Activated naive CD8-positive, alpha-beta T cell (primary cell): ENCODE measurements around the gene KMT2C.
"Not testable (repeated sequence)": the region's sequence is repeated elsewhere in the genome, so short reads cannot be mapped to it uniquely, and the experiment has no call there.

Experiments used
- H3K27ac Mint-ChIP-seq: one replicate; pipeline ENCODE4 v1.8.0; 2021; ENCODE audit warnings: mixed read lengths
- H3K27me3 Mint-ChIP-seq: one replicate; pipeline ENCODE4 v1.8.0; 2021; ENCODE audit warnings: mixed read lengths
- H3K36me3 Mint-ChIP-seq: one replicate; pipeline ENCODE4 v1.8.0; 2021; ENCODE audit warnings: mixed read lengths
- H3K4me1 Mint-ChIP-seq: one replicate; pipeline ENCODE4 v1.8.0; 2021; ENCODE audit warnings: low read depth, mixed read lengths
- H3K4me3 Mint-ChIP-seq: one replicate; pipeline ENCODE4 v1.8.0; 2021; ENCODE audit warnings: mild to moderate bottlenecking, mixed read lengths
- H3K9me3 Mint-ChIP-seq: one replicate; pipeline ENCODE4 v1.8.0; 2021; ENCODE audit warnings: low read depth, mixed read lengths

The KMT2C gene

DNA sequence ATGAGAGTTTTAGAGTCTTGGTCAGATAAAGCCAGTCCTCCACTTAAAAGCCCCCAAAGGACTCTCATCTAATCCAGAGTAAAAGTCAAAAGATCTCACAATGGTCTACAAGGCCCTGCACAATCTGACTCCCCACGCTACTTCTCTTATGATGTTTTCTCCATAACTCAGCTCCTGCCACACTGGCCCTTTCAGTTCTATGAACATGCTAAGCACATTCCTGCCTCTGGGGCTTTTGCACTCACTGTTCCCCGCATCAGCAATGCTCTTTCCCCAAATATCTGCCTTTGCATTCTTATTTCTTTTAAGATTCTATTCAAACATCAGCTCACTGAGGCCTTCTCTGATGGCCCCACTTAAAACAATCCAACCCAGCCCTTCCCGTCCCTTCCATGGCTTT is 41.6 kb downstream of the KMT2C start:
- H3K4me1 Mint-ChIP-seq, result peaks cover 66% of the 10 kb centered on the region
- H3K27ac Mint-ChIP-seq, result not testable (repeated sequence)

DNA sequence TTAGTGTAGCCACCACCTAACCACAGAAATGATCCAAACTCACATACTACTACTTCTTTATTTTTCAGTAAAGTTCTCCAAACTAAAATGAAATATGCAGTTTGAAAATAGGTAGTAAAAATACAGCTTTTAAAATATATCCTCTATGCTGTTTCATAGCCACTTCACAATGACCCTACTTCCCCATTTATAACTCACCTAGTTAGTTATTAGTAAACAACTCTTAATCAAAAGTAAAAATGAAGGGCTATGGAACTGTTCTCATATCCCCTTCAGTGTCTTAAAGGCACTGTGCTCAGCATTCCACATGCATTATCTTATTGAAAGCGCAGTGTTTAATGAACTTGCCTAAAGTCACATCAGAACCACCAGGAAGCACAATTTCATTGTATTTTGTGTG is 43.5 kb downstream of the KMT2C start:
- H3K4me3 Mint-ChIP-seq, result no peak overlapping the region
- H3K9me3 Mint-ChIP-seq, result no peaks in the 10 kb centered on the region
- H3K36me3 Mint-ChIP-seq, result no peaks in the 10 kb centered on the region
- H3K27ac Mint-ChIP-seq, result no peak overlapping the region
- H3K4me1 Mint-ChIP-seq, result peaks cover 55% of the 10 kb centered on the region
- H3K27me3 Mint-ChIP-seq, result no peaks in the 10 kb centered on the region

More for the DNA sequence above, 41.6 kb downstream of the KMT2C start:
- peak overlapping the region; percentile 14 for H3K4me3 Mint-ChIP-seq
- H3K36me3 Mint-ChIP-seq, H3K9me3 Mint-ChIP-seq, H3K27me3 Mint-ChIP-seq: not testable (repeated sequence)

DNA sequence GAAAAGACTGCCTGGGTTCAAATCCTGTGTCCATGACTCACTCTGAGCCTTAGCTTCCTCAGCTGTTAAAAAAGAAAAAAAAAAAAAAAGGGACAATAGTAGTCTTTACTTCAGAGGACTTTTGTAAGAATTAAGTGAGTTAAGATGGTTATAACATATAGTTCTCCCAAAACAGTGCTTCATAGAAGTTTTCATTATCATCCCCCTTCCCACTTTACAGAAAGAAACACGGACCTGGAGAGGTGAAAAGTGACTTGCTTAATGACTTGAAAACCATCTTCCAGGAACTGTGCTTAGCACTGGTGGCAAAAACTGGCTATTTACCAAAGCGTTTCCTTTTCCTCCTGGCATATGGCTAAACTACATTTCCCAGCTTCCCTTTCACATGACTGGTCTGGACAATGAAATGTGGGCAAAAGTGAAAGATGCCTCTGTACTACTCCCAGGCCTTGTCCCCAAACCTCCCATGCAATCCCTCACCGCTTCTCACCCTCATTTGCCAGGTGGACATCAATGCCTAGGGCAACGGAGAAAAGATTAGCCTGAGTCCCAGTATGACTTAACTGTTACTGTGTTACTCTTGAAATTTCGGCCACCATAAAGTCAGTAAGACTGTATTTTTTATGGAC is 49.6 kb downstream of the KMT2C start:
- not testable (repeated sequence) for H3K4me3 Mint-ChIP-seq, H3K27ac Mint-ChIP-seq, H3K9me3 Mint-ChIP-seq, H3K36me3 Mint-ChIP-seq, H3K27me3 Mint-ChIP-seq
- H3K4me1 Mint-ChIP-seq, result peaks cover 21% of the 10 kb centered on the region

DNA sequence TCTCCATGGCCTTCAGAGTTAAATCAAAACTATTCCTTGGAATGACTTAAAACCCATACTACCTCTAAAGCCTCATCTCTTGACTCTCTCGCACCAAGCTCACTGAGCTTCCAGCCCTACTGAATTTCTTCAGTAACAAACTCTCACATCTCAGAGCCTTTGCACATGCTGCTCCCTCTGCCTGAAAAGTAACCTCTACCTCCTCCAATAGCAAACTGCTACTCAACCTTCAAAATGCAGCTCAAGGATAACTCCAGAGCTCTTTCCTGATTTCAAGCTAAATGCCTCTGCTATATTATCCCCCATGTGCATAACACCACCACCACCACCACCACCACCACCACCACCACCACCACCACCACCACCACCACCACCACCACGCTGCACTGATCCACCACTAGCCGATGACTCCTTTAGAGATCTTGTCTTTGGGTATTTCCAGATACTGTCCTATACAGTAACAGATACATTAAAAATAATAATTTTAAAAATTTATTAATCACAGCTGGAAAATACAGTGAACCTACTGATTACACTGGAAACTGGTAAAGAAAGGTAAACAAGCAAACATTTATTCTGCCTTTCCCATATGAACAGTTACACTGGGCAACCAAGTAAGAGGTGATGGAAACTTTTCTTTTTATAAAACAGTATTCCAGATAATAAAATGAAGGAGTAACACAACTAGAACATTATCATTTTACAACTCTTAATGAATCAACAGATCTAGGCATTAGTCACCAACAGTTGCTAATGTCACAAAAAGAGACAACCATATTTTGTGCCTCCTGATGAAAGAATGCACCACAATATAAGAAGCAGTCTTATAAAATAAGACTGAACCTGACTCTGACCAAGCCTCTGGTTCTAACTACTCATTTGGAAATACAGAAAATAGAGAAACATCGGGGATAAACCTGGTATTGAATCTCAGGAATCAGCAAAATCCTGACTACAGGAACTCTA is 51.3 kb downstream of the KMT2C start:
- H3K27ac Mint-ChIP-seq, H3K36me3 Mint-ChIP-seq, H3K27me3 Mint-ChIP-seq, H3K9me3 Mint-ChIP-seq, H3K4me3 Mint-ChIP-seq: not testable (repeated sequence)
- H3K4me1 Mint-ChIP-seq, result peaks cover 24% of the 10 kb centered on the region

DNA sequence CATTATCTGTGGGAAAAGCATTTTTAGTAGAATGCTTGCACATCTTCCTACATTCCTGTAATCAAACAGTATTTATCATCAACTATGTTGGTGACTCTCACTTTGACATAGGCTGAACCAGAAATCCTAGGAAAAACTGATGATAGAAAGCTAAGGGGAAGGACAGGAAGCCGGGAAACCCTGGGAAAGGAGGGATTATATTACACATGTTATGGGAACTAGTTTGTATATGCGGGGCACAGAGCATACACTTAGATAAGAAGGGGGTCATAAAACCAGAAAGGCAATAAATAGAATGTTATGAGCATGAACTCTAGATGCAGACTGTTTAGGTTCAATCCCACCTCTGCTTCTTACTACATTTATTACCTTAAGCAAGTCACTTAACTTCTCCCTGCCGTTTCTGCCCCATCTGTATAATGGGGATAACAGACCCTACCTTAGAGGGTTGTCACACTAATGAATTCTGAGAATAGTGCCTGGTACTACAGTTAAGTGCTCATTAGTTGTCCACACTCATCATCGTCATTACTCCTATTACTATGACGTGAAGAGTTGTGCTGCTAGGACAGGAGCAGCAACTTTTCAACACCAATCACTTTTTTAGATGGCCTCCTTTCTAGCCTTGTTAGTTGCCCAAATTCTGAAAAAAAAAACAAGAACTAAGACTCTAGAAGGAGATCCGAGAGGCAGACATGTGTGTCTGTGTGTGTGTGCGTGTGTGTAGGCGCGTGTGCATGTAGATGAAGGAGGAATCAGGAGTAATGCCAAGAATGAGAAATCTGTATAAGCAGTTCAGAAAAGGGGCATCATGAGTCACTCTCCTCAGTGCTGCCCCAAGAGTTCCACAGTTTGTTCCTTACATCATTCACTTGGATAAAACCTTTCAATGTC is 52.2 kb downstream of the KMT2C start:
- Mint-ChIP-seq H3K36me3 (peaks cover 2% of the 10 kb centered on the region), H3K27ac (no peak overlapping the region), H3K4me1 (peaks cover 32% of the 10 kb centered on the region), H3K4me3 (no peak overlapping the region), H3K9me3 (no peaks in the 10 kb centered on the region), H3K27me3 (no peaks in the 10 kb centered on the region)

DNA sequence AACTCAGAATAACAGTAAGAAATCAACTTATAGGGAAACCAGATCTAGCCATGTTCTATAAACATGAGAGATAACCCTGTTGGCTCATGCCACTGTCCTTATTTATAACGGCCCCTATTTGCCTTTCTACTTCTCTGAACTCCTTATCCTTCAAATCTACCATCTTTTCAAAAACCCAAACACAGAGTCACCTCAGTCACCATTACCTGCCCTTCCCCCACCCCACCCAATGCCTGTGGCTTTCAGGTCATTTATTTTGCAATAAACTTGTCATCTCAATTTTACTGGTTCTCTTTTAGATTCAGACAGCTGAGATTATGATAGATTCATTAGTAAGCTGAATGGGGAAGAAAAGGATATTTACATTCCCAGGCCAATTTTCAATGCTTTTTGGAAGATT is 53.6 kb downstream of the KMT2C start:
- Mint-ChIP-seq H3K36me3 (peaks cover 4% of the 10 kb centered on the region), H3K9me3 (no peaks in the 10 kb centered on the region), H3K4me3 (no peak overlapping the region), H3K27ac (no peak overlapping the region), H3K27me3 (no peaks in the 10 kb centered on the region), H3K4me1 (peaks cover 38% of the 10 kb centered on the region)

DNA sequence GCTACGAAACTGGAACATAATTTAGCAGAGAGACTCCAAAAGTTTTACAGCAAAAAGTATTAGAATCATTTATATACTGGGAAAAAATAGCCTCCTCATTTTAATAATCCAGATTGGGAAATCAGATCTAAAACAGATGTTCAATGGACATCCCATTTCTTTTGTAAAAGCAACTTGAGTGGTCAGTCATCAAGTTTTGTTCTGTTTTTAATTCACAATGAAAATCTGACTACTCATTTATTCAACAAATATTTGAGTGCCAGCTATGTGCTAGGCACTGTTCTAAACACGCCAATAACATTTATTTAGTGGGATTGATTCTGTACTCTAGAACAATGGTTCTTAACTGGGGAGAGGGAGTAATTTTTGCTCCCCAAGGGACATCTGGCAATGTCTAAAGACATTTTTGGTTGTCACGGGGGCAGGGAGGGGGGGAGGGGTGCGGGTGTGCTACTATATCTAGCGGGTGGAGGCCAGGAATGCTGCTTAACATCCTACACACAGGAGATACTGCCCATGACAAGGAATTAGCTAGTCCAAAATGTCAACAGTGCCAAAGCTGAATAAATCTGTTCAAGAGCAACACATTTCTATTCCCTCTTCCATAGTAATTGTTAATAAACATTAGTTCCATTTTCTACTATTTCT is 54.7 kb downstream of the KMT2C start:
- H3K36me3 Mint-ChIP-seq, H3K27ac Mint-ChIP-seq, H3K4me3 Mint-ChIP-seq, H3K27me3 Mint-ChIP-seq, H3K9me3 Mint-ChIP-seq: not testable (repeated sequence)
- peaks cover 43% of the 10 kb centered on the region for H3K4me1 Mint-ChIP-seq

DNA sequence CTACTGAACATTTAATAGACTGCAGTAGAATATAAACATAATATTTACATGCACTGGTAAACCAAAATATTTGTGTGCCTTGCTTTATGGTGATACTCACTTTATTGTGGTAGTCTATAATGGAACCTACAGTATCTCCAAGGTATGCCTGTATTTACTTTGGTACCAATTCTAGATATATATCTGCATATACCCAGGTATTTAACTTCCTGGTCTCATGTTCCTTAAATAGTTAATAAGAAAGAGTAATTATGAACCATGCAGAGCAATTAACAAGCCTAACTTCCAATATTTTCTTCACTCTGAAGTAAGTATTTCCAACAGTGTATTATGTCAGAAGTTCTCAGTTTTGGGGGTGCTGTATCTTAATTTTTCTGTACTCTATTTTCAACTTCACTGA is 57.3 kb downstream of the KMT2C start:
- H3K36me3 Mint-ChIP-seq, H3K27ac Mint-ChIP-seq, H3K27me3 Mint-ChIP-seq, H3K4me3 Mint-ChIP-seq, H3K9me3 Mint-ChIP-seq: not testable (repeated sequence)
- H3K4me1 Mint-ChIP-seq, result peaks cover 49% of the 10 kb centered on the region

DNA sequence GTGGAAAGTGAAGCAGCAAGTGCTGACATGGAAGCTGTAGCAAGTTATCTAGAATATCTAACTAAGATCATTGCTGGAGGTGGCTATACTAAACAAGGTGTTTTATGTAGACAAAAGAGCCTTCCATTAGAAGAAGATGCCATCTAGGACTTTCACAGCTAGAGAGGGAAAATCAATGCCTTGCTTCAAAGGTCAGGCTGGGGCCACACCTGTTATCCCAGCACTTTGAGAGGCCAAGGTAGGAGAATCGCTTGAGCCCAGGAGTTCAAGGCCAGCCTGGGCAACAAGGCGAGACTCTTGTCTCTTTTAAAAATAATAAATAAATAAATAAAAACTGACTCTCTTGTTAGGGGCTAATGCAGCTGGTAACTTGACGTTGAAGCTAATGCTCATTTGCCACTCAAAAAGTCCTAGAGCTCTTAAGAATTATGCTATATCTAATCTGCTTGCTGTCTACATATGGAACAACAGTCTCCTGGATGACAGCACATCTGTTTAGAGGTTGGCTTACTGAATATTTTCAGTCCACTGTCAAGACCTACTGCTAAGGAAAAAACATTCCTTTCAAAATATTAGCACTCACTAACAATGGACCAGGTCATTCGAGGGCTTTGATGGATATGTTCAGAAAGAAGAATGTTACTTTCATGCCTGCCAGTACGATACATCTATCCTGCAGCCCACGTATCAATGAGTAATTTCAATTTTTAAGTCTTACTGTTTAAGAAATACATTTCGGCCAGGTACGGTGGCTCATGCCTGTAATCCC is 58.9 kb downstream of the KMT2C start:
- not testable (repeated sequence) for H3K27ac Mint-ChIP-seq, H3K27me3 Mint-ChIP-seq, H3K4me3 Mint-ChIP-seq
- peaks cover 20% of the 10 kb centered on the region for H3K36me3 Mint-ChIP-seq
- peaks cover 62% of the 10 kb centered on the region for H3K4me1 Mint-ChIP-seq
- H3K9me3 Mint-ChIP-seq, result peaks cover 13% of the 10 kb centered on the region

DNA sequence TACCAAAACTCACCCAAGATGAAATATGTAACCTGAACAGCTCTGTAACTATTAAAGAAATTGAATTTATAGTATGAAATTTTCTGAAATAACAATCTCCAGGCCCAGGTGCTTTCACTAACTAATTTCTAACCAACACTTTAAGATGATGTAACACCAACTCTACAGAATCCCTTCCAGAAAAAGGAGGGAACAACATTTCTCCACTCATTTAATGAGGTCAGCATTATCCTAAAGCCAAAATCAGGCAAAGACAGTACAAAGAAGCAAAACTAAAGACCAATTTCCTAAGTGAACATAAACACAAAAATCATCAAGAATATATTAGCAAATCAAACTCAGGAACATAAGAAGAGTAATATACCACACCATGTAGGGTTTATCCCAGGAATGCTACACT is 65.5 kb downstream of the KMT2C start:
- peaks cover 65% of the 10 kb centered on the region for H3K4me1 Mint-ChIP-seq
- H3K4me3 Mint-ChIP-seq, result peak overlapping the region; percentile 8
- peaks cover 13% of the 10 kb centered on the region for H3K9me3 Mint-ChIP-seq
- peaks cover 28% of the 10 kb centered on the region for H3K36me3 Mint-ChIP-seq
- H3K27ac Mint-ChIP-seq, result peak overlapping the region; percentile 38
- H3K27me3 Mint-ChIP-seq, result no peaks in the 10 kb centered on the region

DNA sequence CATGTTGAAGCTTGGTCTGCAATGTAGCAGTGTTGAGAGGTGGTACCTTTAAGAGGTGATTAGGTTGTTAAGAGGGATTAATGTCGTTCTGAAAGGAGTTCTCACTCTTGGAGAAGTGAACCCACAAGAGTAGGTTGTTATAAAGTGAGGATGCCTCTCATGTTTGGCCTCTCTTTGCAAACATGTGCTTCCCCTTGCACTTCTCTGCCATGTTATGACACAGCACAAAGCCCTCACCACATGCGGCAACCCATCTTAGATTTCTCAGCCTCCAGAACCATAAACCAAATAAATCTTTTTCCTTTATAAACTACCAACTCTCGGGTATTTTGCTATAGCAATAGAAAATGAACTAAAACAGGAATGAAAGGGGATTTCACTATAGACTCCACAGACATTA is 66.3 kb downstream of the KMT2C start:
- peaks cover 13% of the 10 kb centered on the region for H3K9me3 Mint-ChIP-seq
- H3K4me3 Mint-ChIP-seq, result peak overlapping the region; percentile 7
- H3K27me3 Mint-ChIP-seq, result no peaks in the 10 kb centered on the region
- H3K27ac Mint-ChIP-seq, result peak overlapping the region; percentile 84
- peaks cover 28% of the 10 kb centered on the region for H3K36me3 Mint-ChIP-seq
- peaks cover 66% of the 10 kb centered on the region for H3K4me1 Mint-ChIP-seq

DNA sequence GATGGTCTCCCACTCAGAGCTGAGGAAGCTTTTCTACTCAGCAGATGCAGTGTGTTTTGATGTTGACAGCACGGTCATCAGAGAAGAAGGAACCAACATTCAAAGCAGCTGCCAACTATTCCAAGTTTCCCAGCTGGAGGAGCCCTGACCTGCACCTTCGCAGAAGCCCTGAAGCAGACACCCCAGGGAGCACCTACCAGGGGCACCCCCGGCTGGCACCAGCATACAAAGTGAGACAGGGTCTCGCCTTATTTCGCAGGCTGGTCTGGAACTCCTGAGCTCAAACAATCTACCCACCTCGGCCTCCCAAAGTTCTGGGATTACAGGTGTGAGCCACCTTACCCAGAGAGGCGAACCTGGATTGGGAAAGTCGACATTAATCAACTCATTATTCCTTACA is 68.6 kb downstream of the KMT2C start:
- Mint-ChIP-seq H3K4me3 (no peak overlapping the region), H3K9me3 (peaks cover 3% of the 10 kb centered on the region), H3K27me3 (no peaks in the 10 kb centered on the region), H3K4me1 (peaks cover 72% of the 10 kb centered on the region), H3K36me3 (peaks cover 19% of the 10 kb centered on the region), H3K27ac (no peak overlapping the region)

DNA sequence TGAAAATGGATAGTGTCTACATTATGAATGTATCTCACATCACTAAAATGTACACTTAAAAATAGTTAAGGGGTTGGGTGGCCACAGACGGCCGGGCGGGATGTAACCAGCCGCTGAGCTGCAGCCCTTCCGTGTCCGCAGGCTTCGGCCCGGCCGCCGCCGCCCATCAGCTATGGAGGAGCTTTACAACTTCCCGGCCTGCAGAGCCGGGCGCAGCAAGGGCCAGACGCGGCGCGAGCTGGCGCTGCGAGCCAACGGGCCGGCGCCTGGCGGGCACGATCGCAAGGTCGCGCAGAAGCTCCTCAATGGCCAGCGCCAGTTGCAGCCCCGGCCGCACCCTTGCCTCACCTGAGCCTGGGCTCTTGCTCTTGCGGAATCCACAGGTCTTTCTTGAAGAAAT is 69.1 kb downstream of the KMT2C start:
- Mint-ChIP-seq H3K4me1 (peaks cover 73% of the 10 kb centered on the region), H3K36me3 (peaks cover 19% of the 10 kb centered on the region), H3K9me3 (peaks cover 3% of the 10 kb centered on the region), H3K27ac (no peak overlapping the region), H3K27me3 (no peaks in the 10 kb centered on the region), H3K4me3 (no peak overlapping the region)

DNA sequence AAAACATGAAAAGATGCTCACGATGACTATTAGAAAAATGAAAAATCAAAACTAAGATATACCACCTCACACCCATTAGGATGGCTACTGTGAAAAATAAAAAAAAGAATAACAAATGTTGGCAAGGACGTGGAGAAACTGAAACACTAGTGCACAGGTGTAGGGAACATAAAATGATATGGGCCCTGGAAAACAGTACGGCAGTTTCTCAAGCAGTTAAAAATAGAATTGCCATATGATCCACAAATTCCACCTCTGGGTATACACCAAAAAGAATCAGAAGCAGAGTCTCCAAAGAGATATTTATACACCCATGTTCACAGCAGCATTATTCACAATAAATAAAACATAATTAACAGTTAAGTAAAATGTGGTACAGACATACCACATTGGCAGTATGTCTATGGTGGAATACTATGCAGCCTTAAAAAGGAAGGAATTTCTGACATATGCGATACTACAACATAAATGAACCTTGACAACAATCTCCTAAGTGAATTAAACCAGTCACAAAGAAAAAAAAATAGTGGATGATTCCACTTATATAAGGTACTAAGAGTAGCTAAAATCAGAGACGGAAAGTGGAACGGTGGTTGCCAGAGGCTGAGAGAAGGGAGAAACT is 69.7 kb downstream of the KMT2C start:
- no peak overlapping the region for H3K27ac Mint-ChIP-seq
- H3K4me1 Mint-ChIP-seq, result peaks cover 71% of the 10 kb centered on the region
- no peaks in the 10 kb centered on the region for H3K27me3 Mint-ChIP-seq
- H3K9me3 Mint-ChIP-seq, result peaks cover 3% of the 10 kb centered on the region
- peaks cover 17% of the 10 kb centered on the region for H3K36me3 Mint-ChIP-seq
- no peak overlapping the region for H3K4me3 Mint-ChIP-seq
